BE2C (cell line): ENCODE measurements around the gene KCNS1.

ENCODE experiments used
- DNase-seq: peaks from one replicate; pipeline ENCODE4 v3.0.0-alpha.2; 2020
- H3K27me3 ChIP-seq: fragments of 250-450 bp; sonication (Bioruptor Pico); 2 replicates; pipeline ENCODE4 v1.5.1; 2020; ENCODE audit warnings: mild to moderate bottlenecking
- H3K36me3 ChIP-seq: fragments of 250-450 bp; sonication (Bioruptor Pico); 2 replicates; pipeline ENCODE4 v1.5.1; 2020; ENCODE audit warnings: mild to moderate bottlenecking
- H3K4me1 ChIP-seq: fragments of 250-450 bp; sonication (Bioruptor Pico); 2 replicates; pipeline ENCODE4 v1.5.1; 2020
- H3K4me3 ChIP-seq: 2 replicates; pipeline ENCODE4 v1.5.1; 2011; ENCODE audit warnings: low read depth, low read length
- H3K9me3 ChIP-seq: fragments of 250-450 bp; sonication (Bioruptor Pico); 2 replicates; pipeline ENCODE4 v1.5.1; 2020
- TF ChIP-seq, protein P1 (sequence below): IDR thresholded peaks from 2 replicates; pipeline ENCODE4 v1.5.1; 2012; ENCODE audit warnings: mild to moderate bottlenecking, low read depth, low read length

KCNS1 gene

GRCh38 chr20:45128099-45128498, 27.2 kb upstream of the KCNS1 start:
- no peak overlapping the region for H3K4me3 ChIP-seq
- H3K36me3 ChIP-seq = no peaks in the 10 kb centered on the region

GRCh38 chr20:45124365-45124764, 23.4 kb upstream of the KCNS1 start, which contains the start of gene WFDC12:
WFDC12 (minus strand) TSS chr20:45124465; CDS start chr20:45124447, 18 bp downstream.
- no peaks in the 10 kb centered on the region for H3K4me1 ChIP-seq
- TF ChIP-seq, protein P1, sequence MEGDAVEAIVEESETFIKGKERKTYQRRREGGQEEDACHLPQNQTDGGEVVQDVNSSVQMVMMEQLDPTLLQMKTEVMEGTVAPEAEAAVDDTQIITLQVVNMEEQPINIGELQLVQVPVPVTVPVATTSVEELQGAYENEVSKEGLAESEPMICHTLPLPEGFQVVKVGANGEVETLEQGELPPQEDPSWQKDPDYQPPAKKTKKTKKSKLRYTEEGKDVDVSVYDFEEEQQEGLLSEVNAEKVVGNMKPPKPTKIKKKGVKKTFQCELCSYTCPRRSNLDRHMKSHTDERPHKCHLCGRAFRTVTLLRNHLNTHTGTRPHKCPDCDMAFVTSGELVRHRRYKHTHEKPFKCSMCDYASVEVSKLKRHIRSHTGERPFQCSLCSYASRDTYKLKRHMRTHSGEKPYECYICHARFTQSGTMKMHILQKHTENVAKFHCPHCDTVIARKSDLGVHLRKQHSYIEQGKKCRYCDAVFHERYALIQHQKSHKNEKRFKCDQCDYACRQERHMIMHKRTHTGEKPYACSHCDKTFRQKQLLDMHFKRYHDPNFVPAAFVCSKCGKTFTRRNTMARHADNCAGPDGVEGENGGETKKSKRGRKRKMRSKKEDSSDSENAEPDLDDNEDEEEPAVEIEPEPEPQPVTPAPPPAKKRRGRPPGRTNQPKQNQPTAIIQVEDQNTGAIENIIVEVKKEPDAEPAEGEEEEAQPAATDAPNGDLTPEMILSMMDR = no peak
- H3K4me3 ChIP-seq = no peak within 1 kb of the TSS
- peaks cover 43% of the 10 kb centered on the region for H3K27me3 ChIP-seq
- H3K36me3 ChIP-seq = no peaks in the 10 kb centered on the region
- DNase-seq = no peak
- no peaks in the 10 kb centered on the region for H3K9me3 ChIP-seq

More at GRCh38 chr20:45128099-45128498, 27.2 kb upstream of the KCNS1 start:
- Histone ChIP-seq H3K27me3 (peaks cover 31% of the 10 kb centered on the region), H3K4me1 (no peaks in the 10 kb centered on the region), H3K9me3 (no peaks in the 10 kb centered on the region)
- DNase-seq = no peak
- TF ChIP-seq, protein P1 = no peak

- DNase-seq = no peak
- Histone ChIP-seq H3K27me3 (peaks cover 48% of the 10 kb centered on the region), H3K4me1 (no peaks in the 10 kb centered on the region), H3K9me3 (no peaks in the 10 kb centered on the region), H3K4me3 (no peak overlapping the region), H3K36me3 (no peaks in the 10 kb centered on the region)
- TF ChIP-seq, protein P1 = no peak
These were observed 20.5 kb upstream of the KCNS1 start for GRCh38 chr20:45121388-45121787.

GRCh38 chr20:45119556-45120266, 18.8 kb upstream of the KCNS1 start:
- no peak for DNase-seq
- Histone ChIP-seq H3K4me1 (no peaks in the 10 kb centered on the region), H3K36me3 (no peaks in the 10 kb centered on the region), H3K27me3 (peaks cover 42% of the 10 kb centered on the region), H3K4me3 (no peak overlapping the region), H3K9me3 (no peaks in the 10 kb centered on the region)
- TF ChIP-seq, protein P1 = no peak

DNA sequence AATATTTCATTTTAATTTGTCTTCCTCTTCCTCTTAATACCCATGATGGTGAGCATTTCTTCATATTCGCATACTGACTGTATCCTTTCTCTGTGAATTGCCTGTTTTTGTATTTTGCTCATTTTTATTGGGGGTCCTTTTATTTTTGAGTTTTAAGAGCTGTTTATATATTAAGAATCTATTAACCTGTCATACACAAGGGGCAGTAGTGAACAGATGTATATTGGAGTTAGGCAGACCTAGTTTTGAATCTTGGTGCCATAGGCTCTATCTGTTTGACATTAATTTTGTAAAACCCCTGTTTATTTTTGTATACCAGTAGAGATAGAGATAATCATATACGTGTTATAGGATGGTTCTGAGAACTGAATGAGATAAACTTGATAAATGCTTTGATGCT, 17.1 kb upstream of the KCNS1 start:
- TF ChIP-seq, protein P1 = no peak
- Histone ChIP-seq H3K4me3 (no peak overlapping the region), H3K4me1 (no peaks in the 10 kb centered on the region), H3K27me3 (peaks cover 39% of the 10 kb centered on the region), H3K36me3 (no peaks in the 10 kb centered on the region), H3K9me3 (no peaks in the 10 kb centered on the region)
- no peak for DNase-seq

GRCh38 chr20:45117581-45117980, 16.7 kb upstream of the KCNS1 start:
- TF ChIP-seq, protein P1 = no peak
- Histone ChIP-seq H3K4me3 (no peak overlapping the region), H3K9me3 (no peaks in the 10 kb centered on the region), H3K27me3 (peaks cover 37% of the 10 kb centered on the region), H3K4me1 (no peaks in the 10 kb centered on the region), H3K36me3 (no peaks in the 10 kb centered on the region)
- DNase-seq = no peak
